Brain microvascular endothelial cell (primary cell): Measurements from ENCODE around the gene GALC.

ENCODE experiments used
- DNase-seq: peaks from one replicate; pipeline ENCODE4 v3.0.0-alpha.2; 2020
- H3K27ac ChIP-seq: fragments of 250-450 bp; sonication (Bioruptor Pico); 2 replicates; pipeline ENCODE4 v1.5.1; 2020; ENCODE audit warnings: mild to moderate bottlenecking, moderate library complexity
- H3K27me3 ChIP-seq: fragments of 250-450 bp; sonication (Bioruptor Pico); replicated peaks from 2 replicates; pipeline ENCODE4 v1.5.1; 2020; ENCODE audit warnings: mild to moderate bottlenecking
- H3K36me3 ChIP-seq: fragments of 250-450 bp; sonication (Bioruptor Pico); replicated peaks from 2 replicates; pipeline ENCODE4 v1.5.1; 2020; ENCODE audit warnings: mild to moderate bottlenecking
- H3K4me3 ChIP-seq: 2 replicates; pipeline ENCODE4 v1.5.1; 2011; ENCODE audit warnings: low read depth, mild to moderate bottlenecking, control low read depth, low read length, moderate library complexity
- CTCF ChIP-seq: IDR thresholded peaks from 2 replicates; pipeline ENCODE4 v1.5.1; 2011; ENCODE audit warnings: low read depth, mild to moderate bottlenecking, moderate library complexity, low read length, control low read depth, inconsistent platforms; ENCODE audit errors: missing control alignments
- in situ Hi-C: cut with HindIII; loops from 2 replicates; pipeline ENCODE4 v1.10.0; 2017; ENCODE audit warnings: low sequenced_read_pairs, low pct_ligation_motif_present

Gene GALC

DNA sequence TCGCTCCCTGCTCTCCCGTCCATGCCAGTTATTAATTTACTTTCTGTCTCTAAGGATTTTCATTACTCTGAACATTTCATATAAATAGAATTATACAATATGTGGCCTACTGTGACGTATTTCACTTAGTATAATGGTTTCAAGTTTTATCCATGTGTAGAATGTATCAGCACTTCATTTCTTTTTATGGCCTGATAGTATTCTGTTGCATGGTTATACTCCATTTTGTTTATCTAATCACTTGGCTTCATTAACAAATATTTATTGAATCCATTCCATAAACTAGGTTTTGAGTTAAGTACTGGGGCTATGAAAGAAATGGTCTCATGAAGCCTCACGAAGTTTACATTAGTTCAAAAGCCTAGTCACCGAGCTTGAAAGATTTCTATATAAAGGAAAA, 19.5 kb upstream of the GALC start:
- no peak for DNase-seq
- Histone ChIP-seq H3K27ac (no peak overlapping the region), H3K27me3 (no peaks in the 10 kb centered on the region), H3K4me3 (no peak overlapping the region), H3K36me3 (no peaks in the 10 kb centered on the region)
- in situ Hi-C loops: no loop called here
- TF ChIP-seq CTCF: no peak

DNA sequence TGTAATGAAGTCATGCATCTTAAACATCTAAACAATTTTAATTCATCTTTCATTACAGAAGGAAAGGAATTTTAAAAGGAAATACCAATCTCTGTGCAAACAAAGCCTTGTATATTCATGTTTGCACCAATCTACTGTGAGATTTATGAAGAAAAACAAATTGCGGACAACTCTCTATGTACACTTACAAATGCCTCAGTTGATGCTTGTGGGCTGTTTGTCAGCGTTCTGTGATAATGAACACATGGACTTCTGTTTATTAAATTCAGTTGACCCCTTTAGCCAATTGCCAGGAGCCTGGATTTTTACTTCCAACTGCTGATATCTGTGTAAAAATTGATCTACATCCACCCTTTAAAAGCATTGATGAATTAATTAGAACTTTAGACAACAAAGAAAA, 17.3 kb upstream of the GALC start:
- no peak overlapping the region for H3K27ac ChIP-seq
- no peak overlapping the region for H3K4me3 ChIP-seq
- in situ Hi-C loops: no loop called here
- no peaks in the 10 kb centered on the region for H3K27me3 ChIP-seq
- H3K36me3 ChIP-seq: no peaks in the 10 kb centered on the region
- no peak for TF ChIP-seq CTCF
- no peak for DNase-seq

DNA sequence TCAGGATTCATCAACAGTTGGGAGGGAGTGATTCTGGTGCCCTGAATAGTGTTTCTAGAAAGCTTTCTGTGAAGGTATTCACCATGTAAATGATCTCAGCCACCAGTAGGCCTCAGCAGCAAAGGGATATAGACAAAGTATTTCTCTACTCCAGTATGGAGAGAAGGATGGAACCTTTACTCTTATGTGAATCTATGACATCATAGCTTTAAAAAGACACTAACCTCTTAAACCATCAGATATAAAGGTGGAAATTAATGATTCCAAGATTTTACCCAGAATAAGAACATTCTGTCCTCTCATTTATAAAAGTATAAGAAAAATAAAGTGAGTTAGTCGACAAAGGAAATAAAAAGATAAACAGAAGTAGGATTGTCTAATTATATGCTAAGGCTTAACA, 16.5 kb upstream of the GALC start:
- H3K27ac ChIP-seq: no peak overlapping the region
- no peak for DNase-seq
- TF ChIP-seq CTCF: no peak
- H3K36me3 ChIP-seq: no peaks in the 10 kb centered on the region
- no peak overlapping the region for H3K4me3 ChIP-seq
- in situ Hi-C loops: no loop called here
- H3K27me3 ChIP-seq: no peaks in the 10 kb centered on the region

GRCh38 chr14:88008039-88008742, 15.2 kb upstream of the GALC start:
- Histone ChIP-seq H3K36me3 (no peaks in the 10 kb centered on the region), H3K4me3 (no peak overlapping the region), H3K27ac (no peak overlapping the region), H3K27me3 (no peaks in the 10 kb centered on the region)
- DNase-seq: no peak
- in situ Hi-C loops: no loop called here
- TF ChIP-seq CTCF: no peak

DNA sequence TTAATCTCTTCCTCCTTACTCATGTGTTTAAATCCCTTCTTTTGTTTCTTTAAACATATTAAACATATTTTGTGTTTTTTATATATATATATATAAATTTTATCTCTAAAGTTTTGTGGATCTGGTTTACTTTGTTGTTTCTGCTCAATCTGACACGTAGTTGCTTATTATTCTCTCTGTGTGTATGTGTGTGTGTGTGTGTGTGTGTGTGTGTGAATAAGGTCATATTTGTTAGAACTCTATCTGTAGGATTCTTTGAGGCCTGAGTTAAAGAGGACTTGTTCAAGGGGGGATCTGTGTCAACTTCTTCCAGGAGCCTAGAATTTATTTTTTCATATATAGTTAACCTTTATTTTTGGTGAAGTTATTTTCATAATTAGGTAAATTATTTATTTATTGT, 14.6 kb upstream of the GALC start:
- Histone ChIP-seq H3K27me3 (no peaks in the 10 kb centered on the region), H3K4me3 (no peak overlapping the region), H3K36me3 (no peaks in the 10 kb centered on the region), H3K27ac (no peak overlapping the region)
- no peak for TF ChIP-seq CTCF
- in situ Hi-C loops: no loop called here
- DNase-seq: no peak
